ENCODE results near the gene HACD2.

Gene HACD2

GRCh38 chr3:123447416-123447748 lies 137.5 kb downstream of the HACD2 start:
- TF ChIP-seq CTCF (IDR thresholded peaks at IDR 0.05), result no peak
- TF ChIP-seq ZFX (IDR thresholded peaks at IDR 0.05; ENCODE audit: borderline replicate concordance), result no peak
- H3K27ac ChIP-seq, result no peak overlapping the region

- H3K27ac ChIP-seq, result no peak overlapping the region
- TF ChIP-seq CTCF (IDR thresholded peaks at IDR 0.05) (no peak), ZFX (IDR thresholded peaks at IDR 0.05; ENCODE audit: borderline replicate concordance) (no peak)
Observed at GRCh38 chr3:123446610-123447109, 138.2 kb downstream of the HACD2 start.

GRCh38 chr3:123446210-123446609 lies 138.6 kb downstream of the HACD2 start:
- H3K27ac ChIP-seq, result no peak overlapping the region
- TF ChIP-seq CTCF (IDR thresholded peaks at IDR 0.05) (no peak), ZFX (IDR thresholded peaks at IDR 0.05; ENCODE audit: borderline replicate concordance) (no peak)

GRCh38 chr3:123445702-123446101 lies 139.2 kb downstream of the HACD2 start:
- TF ChIP-seq CTCF (IDR thresholded peaks at IDR 0.05) (no peak), ZFX (IDR thresholded peaks at IDR 0.05; ENCODE audit: borderline replicate concordance) (no peak)
- no peak overlapping the region for H3K27ac ChIP-seq

GRCh38 chr3:123444744-123445143 lies 140.1 kb downstream of the HACD2 start:
- TF ChIP-seq ZFX (IDR thresholded peaks at IDR 0.05; ENCODE audit: borderline replicate concordance) (no peak), CTCF (IDR thresholded peaks at IDR 0.05) (no peak)
- no peak overlapping the region for H3K27ac ChIP-seq

- TF ChIP-seq CTCF (IDR thresholded peaks at IDR 0.05), result no peak
- no peak for TF ChIP-seq ZFX (IDR thresholded peaks at IDR 0.05; ENCODE audit: borderline replicate concordance)
- H3K27ac ChIP-seq, result no peak overlapping the region
Observed at GRCh38 chr3:123444023-123444422, 140.8 kb downstream of the HACD2 start.

GRCh38 chr3:123442908-123443307 lies 141.9 kb downstream of the HACD2 start:
- TF ChIP-seq ZFX (IDR thresholded peaks at IDR 0.05; ENCODE audit: borderline replicate concordance) (no peak), CTCF (IDR thresholded peaks at IDR 0.05) (no peak)
- H3K27ac ChIP-seq, result no peak overlapping the region
